DOHH2 (cell line): ENCODE results near the gene DRC3.

Experiments
- EZH2phosphoT487 ChIP-seq: fragments of 200-600 bp; sonication (generic); IDR thresholded peaks from 2 replicates; pipeline ENCODE4 v1.6.1; 2017; ENCODE audit warnings: borderline replicate concordance, mild to moderate bottlenecking, antibody characterized with exemption, low read length, moderate library complexity, mixed read lengths
- TF ChIP-seq, protein P1 (sequence below): fragments of 200-600 bp; sonication (generic); IDR thresholded peaks from one replicate; pipeline ENCODE4 v1.5.1; 2014; ENCODE audit warnings: antibody characterized with exemption, mild to moderate bottlenecking, low read depth, low read length; ENCODE audit not compliant: poor library complexity, severe bottlenecking

- TF ChIP-seq, protein P1, sequence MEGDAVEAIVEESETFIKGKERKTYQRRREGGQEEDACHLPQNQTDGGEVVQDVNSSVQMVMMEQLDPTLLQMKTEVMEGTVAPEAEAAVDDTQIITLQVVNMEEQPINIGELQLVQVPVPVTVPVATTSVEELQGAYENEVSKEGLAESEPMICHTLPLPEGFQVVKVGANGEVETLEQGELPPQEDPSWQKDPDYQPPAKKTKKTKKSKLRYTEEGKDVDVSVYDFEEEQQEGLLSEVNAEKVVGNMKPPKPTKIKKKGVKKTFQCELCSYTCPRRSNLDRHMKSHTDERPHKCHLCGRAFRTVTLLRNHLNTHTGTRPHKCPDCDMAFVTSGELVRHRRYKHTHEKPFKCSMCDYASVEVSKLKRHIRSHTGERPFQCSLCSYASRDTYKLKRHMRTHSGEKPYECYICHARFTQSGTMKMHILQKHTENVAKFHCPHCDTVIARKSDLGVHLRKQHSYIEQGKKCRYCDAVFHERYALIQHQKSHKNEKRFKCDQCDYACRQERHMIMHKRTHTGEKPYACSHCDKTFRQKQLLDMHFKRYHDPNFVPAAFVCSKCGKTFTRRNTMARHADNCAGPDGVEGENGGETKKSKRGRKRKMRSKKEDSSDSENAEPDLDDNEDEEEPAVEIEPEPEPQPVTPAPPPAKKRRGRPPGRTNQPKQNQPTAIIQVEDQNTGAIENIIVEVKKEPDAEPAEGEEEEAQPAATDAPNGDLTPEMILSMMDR: no peak
- TF ChIP-seq EZH2phosphoT487: no peak
Observed at GRCh38 chr17:17954079-17954478, 18.6 kb upstream of the DRC3 start.
